HG02798 (cell line): ENCODE measurements around the gene UBQLN4.
"Not testable (repeated sequence)": the region's sequence is repeated elsewhere in the genome, so short reads cannot be mapped to it uniquely, and the experiment has no call there.

ENCODE experiments used
- ATAC-seq: cut with Tn5 transposase; IDR thresholded peaks from one replicate; pipeline ENCODE4 v1.9.1; 2021; ENCODE audit warnings: mild to moderate bottlenecking; ENCODE audit not compliant: unreplicated experiment, poor library complexity

UBQLN4 gene

DNA sequence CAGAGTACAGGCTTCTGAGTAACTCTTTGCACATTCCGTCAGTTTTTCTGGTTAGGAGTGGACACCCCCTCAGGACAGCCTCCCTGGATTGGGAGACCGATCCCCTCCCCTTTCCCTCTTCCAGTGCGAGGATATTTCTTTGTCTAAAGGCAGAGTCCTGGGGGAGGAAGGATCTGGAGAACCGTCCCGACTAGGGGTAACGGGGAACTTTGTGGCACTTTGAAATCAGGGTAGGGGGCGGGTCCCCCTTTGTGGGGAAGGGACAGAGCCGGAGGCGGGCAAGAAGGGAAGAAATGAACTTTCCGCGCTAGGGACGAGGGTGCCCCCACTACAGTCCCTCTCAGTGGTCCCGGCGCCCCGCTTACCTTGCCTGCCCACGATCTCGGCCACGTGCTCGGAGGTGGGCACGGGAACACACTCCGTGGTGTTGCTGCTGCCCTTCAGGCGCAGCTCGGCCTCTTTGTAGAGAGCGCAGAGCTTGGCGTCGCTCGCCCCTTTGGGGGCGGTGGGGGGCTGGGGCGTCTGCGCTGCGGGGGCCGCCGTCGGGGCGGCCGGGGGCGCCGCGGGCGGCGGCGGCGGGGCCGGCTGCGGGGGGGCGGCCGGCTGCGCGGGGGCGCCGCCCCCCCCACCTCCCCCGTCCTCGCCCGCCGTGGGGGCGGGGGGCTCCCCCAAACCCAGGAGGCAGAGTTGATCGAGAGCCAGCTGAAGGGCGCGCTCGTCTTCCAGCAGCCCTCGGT lies 27.8 kb upstream of the UBQLN4 start:
- ATAC-seq: no peak

DNA sequence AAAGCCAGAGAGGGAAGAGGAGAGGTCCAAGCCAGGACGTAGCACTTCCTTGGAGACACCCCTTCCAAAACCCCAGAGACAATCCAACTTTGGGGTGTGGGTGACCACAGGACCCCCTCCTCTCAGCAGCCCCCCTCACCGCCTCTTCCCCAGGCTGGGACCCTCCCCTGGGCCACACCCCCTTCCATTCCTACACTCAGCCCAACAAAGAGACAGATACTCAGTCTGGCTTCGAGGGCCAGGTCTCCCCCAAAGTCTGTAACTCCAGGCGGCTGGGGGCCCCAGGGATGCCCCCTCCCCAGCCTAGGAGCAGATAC lies 27.2 kb upstream of the UBQLN4 start:
- ATAC-seq: no peak

DNA sequence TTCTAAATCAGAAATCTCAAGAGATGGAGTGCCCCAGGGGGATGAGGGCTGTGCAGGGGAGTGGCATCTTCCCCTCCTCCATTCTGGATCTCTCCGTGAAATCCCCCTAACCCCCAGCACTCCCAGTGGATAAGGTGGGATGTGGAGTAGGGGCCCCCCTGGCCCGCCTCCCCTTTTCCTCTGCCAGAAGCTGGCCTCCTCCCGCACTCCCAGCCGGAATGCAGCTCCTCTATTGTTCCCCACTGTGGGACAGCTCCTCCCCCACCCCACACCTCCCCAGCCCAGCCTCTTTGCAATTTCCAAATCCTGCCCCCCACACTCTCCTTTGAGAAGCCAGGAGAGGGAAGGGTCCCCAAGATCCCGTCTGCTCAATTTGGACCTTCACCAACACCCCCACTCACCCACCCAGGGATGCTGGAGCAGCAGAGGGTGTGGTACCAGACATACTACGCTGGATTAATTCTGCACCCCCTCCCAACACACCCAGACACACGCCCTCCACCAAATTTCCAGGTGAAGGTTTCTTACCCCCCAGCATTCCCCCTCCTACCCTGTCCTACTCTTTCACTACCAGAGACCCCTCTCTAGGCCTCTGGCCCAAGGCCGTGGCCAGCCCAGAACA lies 26.8 kb upstream of the UBQLN4 start:
- no peak for ATAC-seq

DNA sequence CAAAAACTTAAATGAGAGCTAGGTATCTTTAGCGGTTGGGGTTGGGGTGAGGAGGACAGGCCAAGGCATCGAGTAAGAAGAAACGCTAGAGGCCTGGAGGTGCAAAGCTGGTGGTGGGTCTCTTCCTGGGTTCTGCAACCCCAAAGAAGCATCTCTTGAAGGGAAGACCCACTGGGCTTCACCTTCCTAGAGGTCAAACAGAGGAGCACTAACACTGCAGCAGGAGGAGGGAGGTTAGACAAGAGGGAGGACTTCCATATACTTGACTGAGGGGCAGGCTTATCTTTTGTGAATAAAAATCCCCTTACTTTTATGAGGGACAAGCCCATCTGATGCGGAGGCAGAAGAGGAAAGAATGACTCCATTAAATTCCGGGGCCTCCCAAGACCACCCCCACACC lies 26.2 kb upstream of the UBQLN4 start:
- no peak for ATAC-seq

DNA sequence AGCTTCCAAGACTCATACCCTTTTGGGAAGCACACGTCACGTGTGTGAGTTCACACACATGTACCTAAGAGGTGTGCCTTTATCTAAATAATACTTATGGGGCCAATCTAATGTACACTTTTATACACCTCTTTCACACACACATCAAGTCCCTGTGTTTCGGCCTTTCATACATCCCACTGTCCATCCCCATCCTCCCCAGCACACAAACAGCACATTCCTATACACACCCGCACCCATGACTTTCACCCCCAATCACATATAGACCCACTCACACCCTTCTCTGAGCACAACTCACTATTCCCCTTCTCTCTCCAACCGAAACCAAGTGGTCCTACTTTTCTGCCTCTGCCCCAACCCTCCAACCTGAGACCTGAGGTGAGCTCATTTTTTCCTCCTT lies 25.1 kb upstream of the UBQLN4 start:
- ATAC-seq: no peak

DNA sequence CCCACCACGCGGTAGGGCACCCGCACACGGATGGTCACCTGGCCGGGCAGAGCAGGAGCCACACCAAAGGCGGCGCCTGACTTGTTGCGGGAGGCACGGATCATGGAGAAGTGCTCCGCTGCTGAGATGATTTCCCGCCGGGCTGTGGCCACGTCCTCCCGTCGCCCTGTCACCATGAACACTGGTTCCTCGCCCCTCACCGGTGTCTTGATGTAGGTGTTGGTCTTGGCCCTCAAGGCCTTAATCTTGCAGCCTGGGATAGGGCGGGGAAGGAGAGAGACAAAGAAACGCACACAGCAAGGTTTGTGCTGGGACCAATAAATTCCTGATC lies 23.8 kb upstream of the UBQLN4 start:
- ATAC-seq: no peak

DNA sequence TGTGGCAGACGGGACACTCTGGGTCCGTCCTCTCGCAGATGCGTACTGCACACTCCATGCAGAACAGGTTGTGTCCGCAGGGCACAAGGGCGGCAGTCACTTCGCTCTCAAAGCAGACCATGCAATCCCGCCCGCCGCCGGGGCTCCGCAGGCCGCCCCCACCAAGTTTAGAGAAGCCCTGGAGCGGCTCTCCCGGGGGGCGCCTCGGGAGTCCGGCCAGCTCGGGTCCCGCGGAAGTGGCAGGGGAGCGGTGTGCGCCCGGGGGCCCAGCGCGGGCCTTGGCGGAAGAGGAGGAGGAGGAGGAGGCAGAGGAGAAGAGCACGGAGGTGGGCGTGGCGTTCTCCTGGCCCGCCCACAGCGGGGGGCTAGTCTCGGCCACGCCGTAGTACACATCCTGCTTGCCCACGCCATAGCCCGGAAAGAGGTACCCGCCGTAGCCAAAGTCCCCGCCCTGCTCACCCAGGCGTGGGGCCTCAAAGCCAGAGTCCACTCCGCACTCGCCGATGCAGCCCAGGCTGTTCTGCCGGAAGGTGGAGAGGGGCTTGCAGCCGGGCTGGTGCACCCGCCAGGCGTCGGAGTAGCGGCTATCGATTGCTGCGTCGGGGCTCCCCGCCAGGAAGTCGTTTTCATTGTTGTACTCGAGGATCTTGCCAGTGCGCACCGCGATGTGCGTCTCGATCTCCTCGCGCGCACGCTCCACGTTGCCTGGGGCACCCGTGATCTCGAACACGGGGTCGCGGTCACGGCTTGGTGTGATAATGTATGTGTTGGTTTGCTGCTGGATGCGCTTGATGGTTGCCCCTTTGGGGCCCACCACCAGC lies 23.2 kb upstream of the UBQLN4 start:
- peak; percentile 62 for ATAC-seq

DNA sequence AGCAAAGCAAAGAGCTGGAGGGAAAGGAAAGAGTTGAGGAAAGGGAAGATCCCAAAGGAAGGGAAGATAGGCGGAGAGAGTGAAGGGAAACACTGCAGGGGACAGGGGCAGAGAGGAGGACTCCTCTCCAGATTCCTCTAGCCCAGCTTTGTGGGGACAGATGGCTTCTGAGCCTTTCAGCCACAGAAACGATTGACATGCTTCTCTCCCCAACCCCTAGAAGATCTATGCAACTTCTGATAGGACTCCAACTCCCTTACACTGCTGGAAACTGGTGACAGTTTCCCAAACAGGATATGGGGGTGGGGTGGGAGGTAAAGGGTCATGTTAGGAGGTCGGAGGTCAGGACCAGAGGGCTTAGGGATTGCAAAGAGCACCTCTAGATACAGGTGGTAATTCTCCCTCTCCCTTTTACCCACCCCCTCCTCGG lies 22.2 kb upstream of the UBQLN4 start:
- ATAC-seq: no peak

DNA sequence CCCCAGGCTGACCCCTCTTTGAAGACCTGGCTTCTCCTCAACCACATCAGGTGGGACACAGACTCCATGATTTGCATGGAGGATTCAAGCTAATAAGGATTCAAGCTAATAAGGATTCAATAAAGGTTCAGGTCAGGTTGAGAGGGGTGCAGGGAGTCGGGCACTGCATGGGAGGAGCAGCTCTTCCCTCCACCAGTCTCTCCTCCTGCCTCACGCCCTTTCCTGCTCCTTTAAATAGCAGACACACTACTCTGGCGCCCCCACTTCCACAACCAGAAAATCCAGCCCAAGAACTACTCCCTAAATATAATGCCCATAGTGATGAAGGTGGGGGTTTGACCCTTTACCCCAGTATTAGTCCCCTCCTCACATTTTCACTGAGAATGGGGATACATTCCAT lies 21.6 kb upstream of the UBQLN4 start:
- ATAC-seq: no peak

DNA sequence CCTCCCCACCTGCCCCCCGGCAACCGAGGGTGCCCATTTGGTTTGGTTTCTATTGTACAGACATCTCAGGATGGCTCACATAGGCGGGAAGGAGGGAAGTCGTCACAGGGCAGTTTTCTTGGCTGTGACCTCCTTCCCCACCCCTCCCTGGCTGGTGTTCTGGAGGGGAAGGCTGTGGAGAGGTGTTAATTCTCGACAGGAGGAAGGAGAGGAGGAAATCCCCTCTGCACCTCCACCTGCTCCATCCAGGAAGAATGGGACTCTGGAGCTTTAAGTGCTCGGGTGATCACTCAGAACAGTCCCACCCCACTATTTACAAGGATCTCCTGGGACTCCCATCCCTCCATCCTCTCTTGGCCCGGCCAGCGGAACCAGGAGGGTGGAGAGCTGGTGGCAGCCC lies 21.1 kb upstream of the UBQLN4 start:
- no peak for ATAC-seq

DNA sequence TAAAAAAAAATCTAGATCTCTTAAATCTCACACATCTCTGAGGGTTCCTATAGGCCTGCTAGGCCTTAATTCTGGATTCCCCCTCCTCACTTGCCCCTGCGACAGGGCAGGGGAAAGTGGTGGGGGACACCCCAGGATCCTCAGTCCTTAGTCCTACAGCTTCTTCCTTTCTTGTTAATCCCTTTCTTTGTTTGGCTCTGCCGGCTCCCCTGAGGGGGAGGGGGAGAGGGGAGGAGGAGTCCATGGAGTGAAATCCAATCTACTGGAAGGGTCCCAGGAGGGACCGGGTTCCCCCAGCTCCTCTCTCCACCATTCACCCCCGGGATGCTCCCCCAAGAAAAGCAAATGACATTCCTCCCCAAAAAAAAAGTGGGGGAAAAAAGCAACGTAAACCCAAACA lies 20.1 kb upstream of the UBQLN4 start:
- no peak for ATAC-seq

DNA sequence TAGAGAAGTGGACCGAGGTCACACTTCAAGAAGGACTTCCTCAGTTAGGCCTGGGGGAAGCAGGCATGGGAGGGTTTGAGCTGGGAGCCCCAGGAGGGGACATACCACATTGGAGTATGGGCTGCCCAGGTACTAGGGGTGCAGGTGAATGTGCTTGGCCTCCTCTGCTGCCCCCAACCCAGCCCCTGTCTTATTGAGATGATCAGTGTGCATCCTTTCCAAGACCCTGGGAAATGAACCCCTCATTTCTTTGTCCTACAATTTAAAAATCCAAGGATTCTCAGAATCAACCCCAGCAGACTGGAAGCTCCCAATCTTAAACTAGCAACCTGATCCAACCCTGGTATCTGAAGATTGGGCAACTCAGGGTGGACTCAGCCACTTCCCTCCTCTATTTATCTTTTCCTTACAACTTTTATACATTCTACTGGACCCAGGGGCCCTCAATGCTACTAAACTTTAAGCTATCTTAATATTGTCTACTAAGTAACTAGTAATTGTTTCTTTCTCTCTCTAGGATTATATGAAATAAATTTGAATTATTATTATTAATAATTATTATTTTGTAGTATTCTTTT lies 19.6 kb upstream of the UBQLN4 start:
- no peak for ATAC-seq

DNA sequence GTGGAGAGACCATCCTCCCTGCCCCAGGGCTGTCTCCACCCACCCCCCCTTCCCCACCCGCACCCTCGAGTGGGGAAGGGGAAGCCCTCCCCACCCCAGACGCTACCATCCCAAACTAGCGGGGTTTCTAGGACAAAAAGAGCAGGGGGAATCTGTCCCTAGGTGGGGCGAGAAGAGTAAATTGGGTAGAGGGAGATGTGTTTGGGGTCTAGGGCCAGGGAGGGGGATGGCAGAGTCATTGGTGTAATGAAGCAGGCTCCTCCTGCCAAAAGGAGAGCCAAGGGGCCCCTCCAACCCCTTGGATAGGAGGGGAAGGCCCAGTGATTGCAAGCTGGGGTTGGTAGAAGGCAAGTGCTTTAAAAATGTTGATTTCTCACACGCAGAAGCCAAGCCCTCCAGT lies 18.7 kb upstream of the UBQLN4 start:
- no peak for ATAC-seq

DNA sequence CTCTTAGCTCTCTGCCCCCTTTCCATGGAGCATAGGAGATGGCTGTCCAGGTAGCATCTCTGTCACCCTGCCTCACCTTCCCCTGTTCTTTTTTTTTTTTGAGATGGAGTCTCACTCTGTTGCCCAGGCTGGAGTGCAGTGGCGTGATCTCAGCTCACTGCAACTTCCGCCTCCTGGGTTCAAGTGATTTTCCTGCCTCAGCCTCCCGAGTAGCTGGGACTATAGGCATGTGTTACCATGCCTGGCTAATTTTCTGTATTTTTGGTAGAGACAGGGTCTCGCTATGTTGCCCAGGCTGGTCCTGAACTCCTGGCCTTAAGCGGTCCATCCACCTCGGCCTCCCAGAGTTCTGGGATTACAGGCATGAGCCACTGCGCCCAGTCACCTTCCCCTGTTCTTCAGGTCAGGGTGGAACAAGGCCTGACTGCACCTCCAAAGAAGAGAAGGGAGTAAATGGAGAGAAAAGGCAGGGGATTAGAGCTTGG lies 17.8 kb upstream of the UBQLN4 start:
- not testable (repeated sequence) for ATAC-seq

DNA sequence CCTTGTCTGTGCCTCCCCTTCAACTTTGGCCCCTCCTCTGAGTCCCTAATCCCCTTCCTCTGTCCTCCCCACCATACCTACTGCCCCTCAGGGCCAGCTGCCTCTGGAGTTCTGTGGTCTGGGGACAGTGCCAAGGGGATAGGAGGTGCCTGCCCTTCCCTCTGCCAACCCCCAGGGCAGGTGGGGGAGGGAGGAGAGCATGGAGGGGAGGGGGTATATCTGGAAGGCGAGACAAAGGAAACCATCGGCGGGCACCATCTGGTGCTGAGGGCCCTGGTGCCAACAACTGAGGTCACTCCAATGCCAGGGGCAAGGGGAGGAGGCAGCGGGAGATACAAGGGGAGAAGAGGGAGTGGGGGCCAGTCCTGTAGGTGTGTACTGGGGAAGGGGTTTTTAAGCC lies 16.9 kb upstream of the UBQLN4 start:
- no peak for ATAC-seq

DNA sequence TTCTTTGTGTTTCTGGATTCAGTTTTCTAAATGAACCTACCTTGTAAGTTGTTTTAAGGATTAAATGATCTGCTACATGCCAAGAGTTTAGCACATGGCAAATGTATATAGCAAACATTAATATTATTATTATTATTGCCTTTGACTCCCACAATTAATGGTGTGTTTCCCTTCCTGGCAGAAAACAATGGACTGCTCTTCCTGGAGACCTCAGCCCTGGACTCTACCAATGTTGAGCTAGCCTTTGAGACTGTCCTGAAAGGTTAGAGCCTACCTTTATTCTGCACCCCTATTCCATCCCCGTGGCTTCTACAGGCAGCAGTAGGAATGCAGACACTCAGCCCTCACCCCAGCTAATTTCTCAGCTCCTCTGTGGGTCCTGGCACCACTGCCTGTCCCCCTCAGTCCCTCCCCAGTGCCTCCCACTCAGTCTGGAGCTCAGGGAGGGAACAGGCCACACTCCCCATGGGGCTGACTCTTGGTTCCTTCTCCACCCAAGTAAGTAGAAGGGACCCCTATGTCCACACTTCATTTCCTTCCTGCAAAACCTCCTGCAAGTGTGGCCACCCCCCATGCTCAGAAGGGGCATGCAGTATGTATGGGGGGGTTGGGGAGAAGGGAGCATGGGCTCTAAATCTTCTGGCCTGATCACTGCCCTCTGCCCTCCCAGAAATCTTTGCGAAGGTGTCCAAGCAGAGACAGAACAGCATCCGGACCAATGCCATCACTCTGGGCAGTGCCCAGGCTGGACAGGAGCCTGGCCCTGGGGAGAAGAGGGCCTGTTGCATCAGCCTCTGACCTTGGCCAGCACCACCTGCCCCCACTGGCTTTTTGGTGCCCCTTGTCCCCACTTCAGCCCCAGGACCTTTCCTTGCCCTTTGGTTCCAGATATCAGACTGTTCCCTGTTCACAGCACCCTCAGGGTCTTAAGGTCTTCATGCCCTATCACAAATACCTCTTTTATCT lies 16.2 kb upstream of the UBQLN4 start:
- ATAC-seq: no peak

DNA sequence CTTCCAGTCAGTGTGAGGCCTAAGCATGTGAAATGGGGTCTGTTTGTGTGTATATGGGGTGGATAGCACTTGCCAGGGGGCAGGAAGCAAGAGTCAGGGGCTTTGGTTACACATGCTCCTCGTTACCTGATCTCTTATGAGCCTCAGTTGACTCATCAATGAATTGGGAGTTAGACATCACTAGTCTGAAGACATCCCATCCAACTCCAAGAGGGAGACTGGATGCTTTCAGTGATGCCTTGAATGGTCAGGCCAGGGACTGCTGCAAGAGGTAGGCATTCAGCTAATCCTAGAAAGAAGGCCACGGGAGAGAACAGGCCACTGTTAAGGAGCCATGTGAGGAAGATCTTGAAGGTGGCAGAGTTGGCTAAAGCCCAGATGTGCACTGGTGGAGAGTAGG lies 13.7 kb upstream of the UBQLN4 start:
- ATAC-seq: no peak

DNA sequence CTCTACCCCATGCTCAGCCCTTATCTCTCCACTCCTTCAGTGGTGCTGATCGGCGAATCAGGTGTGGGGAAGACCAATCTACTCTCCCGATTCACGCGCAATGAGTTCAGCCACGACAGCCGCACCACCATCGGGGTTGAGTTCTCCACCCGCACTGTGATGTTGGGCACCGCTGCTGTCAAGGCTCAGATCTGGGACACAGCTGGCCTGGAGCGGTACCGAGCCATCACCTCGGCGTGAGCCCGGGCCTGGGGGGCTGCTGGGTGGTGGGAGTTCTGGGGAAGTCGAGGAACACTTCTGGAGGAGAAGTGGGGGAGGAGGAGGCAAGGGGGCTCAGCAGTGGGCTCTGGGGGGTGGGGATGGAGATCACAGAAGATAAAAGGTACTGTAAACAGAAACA lies 12.3 kb upstream of the UBQLN4 start:
- ATAC-seq: no peak

DNA sequence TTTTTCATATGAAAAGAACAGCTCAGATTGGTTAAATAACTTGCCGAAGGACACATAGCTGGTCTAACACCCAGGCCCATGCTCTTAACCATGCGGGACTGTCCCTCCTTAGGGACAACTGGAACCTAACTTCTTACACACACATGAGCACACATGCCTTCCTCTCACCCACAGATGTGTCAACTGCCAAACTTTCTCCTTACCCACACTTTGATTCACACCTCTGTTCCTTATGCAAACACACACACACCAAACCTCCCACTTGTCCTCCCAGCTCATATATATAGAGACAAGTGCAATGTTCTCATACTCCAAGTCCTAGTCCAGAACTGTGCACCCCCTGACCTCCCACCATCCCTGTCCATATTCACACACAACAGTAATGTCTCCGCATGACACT lies 11.6 kb upstream of the UBQLN4 start:
- peak; percentile 53 for ATAC-seq

DNA sequence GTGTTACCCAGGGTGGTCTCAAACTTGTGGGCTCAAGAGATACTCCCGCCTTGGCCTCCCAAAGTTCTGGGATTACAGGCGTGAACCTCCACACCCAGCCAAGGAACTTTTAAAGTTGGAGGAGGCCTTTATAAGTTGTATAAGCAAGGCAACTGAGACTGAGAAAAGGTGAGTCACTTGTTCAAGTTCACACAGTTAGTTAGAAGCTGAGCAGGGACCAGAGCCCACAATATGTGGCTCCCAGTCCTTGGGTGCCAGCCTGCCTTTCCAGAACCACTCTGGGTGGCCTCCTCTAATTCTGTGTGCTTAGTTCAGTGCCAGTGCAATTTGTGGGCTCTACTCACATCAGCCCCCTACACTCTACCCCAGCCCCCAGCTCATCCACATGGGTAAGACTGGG lies 11.0 kb upstream of the UBQLN4 start:
- ATAC-seq: no peak
